PC-3 (cell line): ENCODE results near the gene ADAMTS16.

Experiments
- EZH2 ChIP-seq: fragments of 300-600 bp; sonication (generic); IDR thresholded peaks from one replicate; pipeline ENCODE4 v1.6.1; 2017; ENCODE audit warnings: antibody characterized with exemption, mild to moderate bottlenecking, low read length; ENCODE audit not compliant: unreplicated experiment
- EZH2phosphoT487 ChIP-seq: fragments of 300-600 bp; sonication (generic); IDR thresholded peaks from 2 replicates; pipeline ENCODE4 v1.6.1; 2018; ENCODE audit warnings: mild to moderate bottlenecking, antibody characterized with exemption, low read length, borderline replicate concordance
- TF ChIP-seq, protein P1 (sequence below): fragments of 300-600 bp; sonication (generic); conservative IDR thresholded peaks from 2 replicates; pipeline ENCODE4 v1.5.1; 2017; ENCODE audit warnings: antibody characterized with exemption, low read depth, mild to moderate bottlenecking, low read length

GRCh38 chr5:5264727-5265126 lies 124.6 kb downstream of the ADAMTS16 start:
- TF ChIP-seq EZH2 (no peak), EZH2phosphoT487 (no peak)
- TF ChIP-seq, protein P1, sequence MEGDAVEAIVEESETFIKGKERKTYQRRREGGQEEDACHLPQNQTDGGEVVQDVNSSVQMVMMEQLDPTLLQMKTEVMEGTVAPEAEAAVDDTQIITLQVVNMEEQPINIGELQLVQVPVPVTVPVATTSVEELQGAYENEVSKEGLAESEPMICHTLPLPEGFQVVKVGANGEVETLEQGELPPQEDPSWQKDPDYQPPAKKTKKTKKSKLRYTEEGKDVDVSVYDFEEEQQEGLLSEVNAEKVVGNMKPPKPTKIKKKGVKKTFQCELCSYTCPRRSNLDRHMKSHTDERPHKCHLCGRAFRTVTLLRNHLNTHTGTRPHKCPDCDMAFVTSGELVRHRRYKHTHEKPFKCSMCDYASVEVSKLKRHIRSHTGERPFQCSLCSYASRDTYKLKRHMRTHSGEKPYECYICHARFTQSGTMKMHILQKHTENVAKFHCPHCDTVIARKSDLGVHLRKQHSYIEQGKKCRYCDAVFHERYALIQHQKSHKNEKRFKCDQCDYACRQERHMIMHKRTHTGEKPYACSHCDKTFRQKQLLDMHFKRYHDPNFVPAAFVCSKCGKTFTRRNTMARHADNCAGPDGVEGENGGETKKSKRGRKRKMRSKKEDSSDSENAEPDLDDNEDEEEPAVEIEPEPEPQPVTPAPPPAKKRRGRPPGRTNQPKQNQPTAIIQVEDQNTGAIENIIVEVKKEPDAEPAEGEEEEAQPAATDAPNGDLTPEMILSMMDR, result no peak
